T-cell (primary cell): ENCODE measurements around the gene CAMK2D. TPM values are rescaled to one million over a fixed set of nuclear protein-coding genes. Genes with fewer than 3 reads are reported as not detected.
"Not testable (repeated sequence)": the region's sequence is repeated elsewhere in the genome, so short reads cannot be mapped to it uniquely, and the experiment has no call there.

Experiments used
- ATAC-seq, 4 experiments: fragments of 200-7000 bp in 3 of 4; fragments of 150-1000 bp in 1 of 4; cut with Tn5 transposase; replicated peaks in 1 of 4; 1 replicate in 3 of 4; 2 replicates in 1 of 4; pipeline ENCODE4 v1.10.0; 2021; ENCODE audit warnings: moderate library complexity in 3 of 4, mild to moderate bottlenecking in 2 of 4, moderate number of reproducible peaks in 1 of 4
- CTCF ChIA-PET, 2 donors: fragments of 300-600 bp; sonication (Branson Sonifier 250); formaldehyde crosslinking; loops; one replicate each; lab custom pipeline; 2022; ENCODE audit warnings: antibody characterized with exemption in 2 of 2; lab: Charles Lee
- POLR2A ChIA-PET, 2 donors: fragments of 300-600 bp; sonication (Branson Sonifier 250); formaldehyde crosslinking; loops; one replicate each; lab custom pipeline; 2022; ENCODE audit warnings: antibody characterized with exemption in 2 of 2; lab: Charles Lee
- DNase-seq, 35 experiments: peaks; one replicate each; pipeline versions ENCODE4 v3.0.0 to v3.0.0-alpha.2; 2013 to 2023
- H3K27ac ChIP-seq: one replicate; pipeline ENCODE4 v1.5.1; 2013; ENCODE audit warnings: low read length
- H3K27me3 ChIP-seq, 2 experiments: replicated peaks in 1 of 2; 1 replicate in 1 of 2; 2 replicates in 1 of 2; pipeline versions ENCODE4 v1.6.1 to v1.7.0; 2013; ENCODE audit warnings: low read length in 1 of 2, mixed read lengths in 1 of 2; ENCODE audit not compliant: control insufficient read depth in 2 of 2, insufficient read depth in 2 of 2; ENCODE audit errors: extremely low read depth in 1 of 2
- H3K36me3 ChIP-seq, 2 donors: 1 replicate in 1 of 2; 2 replicates in 1 of 2; pipeline versions ENCODE4 v1.6.1 to v1.7.0; 2013; ENCODE audit warnings: low read length in 1 of 2; ENCODE audit not compliant: control insufficient read depth in 2 of 2, insufficient read depth in 1 of 2; ENCODE audit errors: extremely low read depth in 1 of 2
- H3K4me1 ChIP-seq, 2 experiments: 1 replicate in 1 of 2; 2 replicates in 1 of 2; pipeline versions ENCODE4 v1.6.1 to v1.7.0; 2013; ENCODE audit warnings: low read length in 2 of 2, mixed read lengths in 1 of 2; ENCODE audit not compliant: insufficient read depth in 2 of 2, control insufficient read depth in 1 of 2; ENCODE audit errors: extremely low read depth in 1 of 2
- H3K4me3 ChIP-seq, 2 donors: 1 replicate in 1 of 2; 2 replicates in 1 of 2; pipeline versions ENCODE4 v1.5.1 to v1.7.0; 2013; ENCODE audit warnings: mild to moderate bottlenecking in 2 of 2, low read length in 1 of 2, moderate library complexity in 1 of 2; ENCODE audit not compliant: control insufficient read depth in 1 of 2; ENCODE audit errors: extremely low read depth in 1 of 2
- H3K9me3 ChIP-seq: 2 replicates; pipeline ENCODE4 v1.7.0; 2013
- H3K27ac Mint-ChIP-seq, 2 donors: one replicate each; pipeline ENCODE4 v1.8.0; 2020 to 2021; ENCODE audit warnings: mild to moderate bottlenecking in 2 of 2, mixed read lengths in 2 of 2
- H3K27me3 Mint-ChIP-seq, 2 donors: one replicate each; pipeline ENCODE4 v1.8.0; 2021 to 2022; ENCODE audit warnings: mixed read lengths in 2 of 2
- H3K36me3 Mint-ChIP-seq: one replicate; pipeline ENCODE4 v1.8.0; 2021; ENCODE audit warnings: mixed read lengths
- H3K4me1 Mint-ChIP-seq, 3 donors: one replicate each; pipeline ENCODE4 v1.8.0; 2020 to 2022; ENCODE audit warnings: mixed read lengths in 3 of 3, mild to moderate bottlenecking in 1 of 3
- H3K4me3 Mint-ChIP-seq, 3 donors: one replicate each; pipeline ENCODE4 v1.8.0; 2020 to 2022; ENCODE audit warnings: mild to moderate bottlenecking in 3 of 3, mixed read lengths in 3 of 3, moderate library complexity in 3 of 3
- H3K9me3 Mint-ChIP-seq, 3 donors: one replicate each; pipeline ENCODE4 v1.8.0; 2020 to 2022; ENCODE audit warnings: mixed read lengths in 3 of 3
- WGBS: methylation state at CpG from one replicate; pipeline ENCODE4 v1.1.5; 2013; ENCODE audit warnings: missing lambda C conversion rate; ENCODE audit not compliant: insufficient coverage; 5-methylcytosine and 5-hydroxymethylcytosine counted together
- total RNA-seq, 35 experiments: library from RNA in 6 of 35; stranded (reverse) in 6 of 35; fragments of 120-200 nt in 1 of 35; gene quantifications; one replicate each; pipeline versions ENCODE4 v1.2.1 to v1.2.4 and lab custom pipeline; 2013 to 2026

Gene CAMK2D
- total RNA-seq, 5 donors from 2014 or later (not counting 1 experiment from before 2014, with no cell fraction given), result 30.9 to 36.2 (median 35.4) TPM

- no peak overlapping the region for H3K4me3 Mint-ChIP-seq
- ATAC-seq, result no peak
- no peaks in the 10 kb centered on the region for H3K9me3 Mint-ChIP-seq
- H3K27ac ChIP-seq, result no peak overlapping the region
- H3K27ac Mint-ChIP-seq, result no peak overlapping the region
- no peaks in the 10 kb centered on the region for H3K27me3 ChIP-seq
- no CpG with 5 or more reads among the region's 2 CpGs for WGBS
- POLR2A ChIA-PET, result interaction anchor here in 1 of 2 donors (0.6 kb wide), 1 partner anchor 80 kb away, joined by 4 read pairs; no protein-coding TSS in a partner anchor
- H3K9me3 ChIP-seq, result no peaks in the 10 kb centered on the region
- CTCF ChIA-PET, result no interaction called here
- H3K36me3 ChIP-seq, result no peaks in the 10 kb centered on the region
- no peaks in the 10 kb centered on the region for H3K27me3 Mint-ChIP-seq
- peaks cover 0 to 3% of the 10 kb centered on the region in 2 experiments for H3K4me1 ChIP-seq
- no peaks in the 10 kb centered on the region for H3K36me3 Mint-ChIP-seq
- H3K4me1 Mint-ChIP-seq, result peaks cover 9 to 17% (median 13%) of the 10 kb centered on the region in 3 donors
- no peak for DNase-seq
- H3K4me3 ChIP-seq, result no peak overlapping the region
Observed at GRCh38 chr4:113769744-113770143, 8.2 kb upstream of the CAMK2D start.

DNA sequence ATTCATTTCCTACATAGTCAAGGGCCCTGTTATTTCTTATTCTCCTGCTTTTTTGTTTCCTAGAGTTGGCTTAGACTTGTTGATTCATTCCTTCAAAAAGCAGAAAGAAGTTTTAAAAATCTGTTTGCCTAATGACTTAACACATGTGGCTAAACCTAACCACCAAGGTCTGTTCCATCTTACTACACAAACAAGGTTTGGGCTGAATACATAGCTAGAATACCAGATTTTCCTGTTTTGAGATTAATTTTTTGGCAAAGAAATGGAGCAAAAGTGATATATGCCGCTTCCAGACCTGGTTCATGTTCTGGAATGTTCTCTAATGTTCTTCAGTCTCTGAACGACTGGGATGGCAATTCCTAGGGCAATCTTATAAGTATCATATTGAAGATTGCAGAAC is 7.4 kb upstream of the CAMK2D start:
- no peaks in the 10 kb centered on the region for H3K9me3 Mint-ChIP-seq
- WGBS, result no CpG with 5 or more reads among the region's 2 CpGs
- no peaks in the 10 kb centered on the region for H3K36me3 ChIP-seq
- no peak overlapping the region for H3K4me3 Mint-ChIP-seq
- ATAC-seq (no peak), DNase-seq (no peak)
- POLR2A ChIA-PET, result no interaction called here
- no peaks in the 10 kb centered on the region for H3K36me3 Mint-ChIP-seq
- H3K27me3 ChIP-seq, result no peaks in the 10 kb centered on the region
- peaks cover 9 to 13% (median 12%) of the 10 kb centered on the region in 3 donors for H3K4me1 Mint-ChIP-seq
- CTCF ChIA-PET, result no interaction called here
- no peak overlapping the region for H3K4me3 ChIP-seq
- H3K27me3 Mint-ChIP-seq, result no peaks in the 10 kb centered on the region
- H3K27ac Mint-ChIP-seq, result no peak overlapping the region
- no peaks in the 10 kb centered on the region for H3K9me3 ChIP-seq
- H3K27ac ChIP-seq, result no peak overlapping the region
- H3K4me1 ChIP-seq, result peaks cover 0 to 3% of the 10 kb centered on the region in 2 experiments

- no peak for ATAC-seq
- peaks cover 8 to 12% (median 9%) of the 10 kb centered on the region in 3 donors for H3K4me1 Mint-ChIP-seq
Observed at GRCh38 chr4:113766882-113767281, 5.3 kb upstream of the CAMK2D start.

GRCh38 chr4:113764720-113765264 is 3.3 kb upstream of the CAMK2D start:
- no peak overlapping the region for H3K4me3 ChIP-seq
- Mint-ChIP-seq H3K27ac (no peak overlapping the region), H3K27me3 (no peaks in the 10 kb centered on the region), H3K9me3 (no peaks in the 10 kb centered on the region), H3K4me3 (no peak overlapping the region), H3K36me3 (no peaks in the 10 kb centered on the region), H3K4me1 (peaks cover 9 to 19% (median 16%) of the 10 kb centered on the region in 3 donors)
- H3K9me3 ChIP-seq, result no peaks in the 10 kb centered on the region
- H3K36me3 ChIP-seq, result no peaks in the 10 kb centered on the region
- no CpG with 5 or more reads among the region's 1 CpG for WGBS
- ATAC-seq (no peak), DNase-seq (no peak)
- H3K4me1 ChIP-seq, result peaks cover 0 to 10% of the 10 kb centered on the region in 2 experiments
- ChIA-PET POLR2A (interaction anchor here in 1 of 2 donors (0.6 kb wide), 1 partner anchor 17 kb away, joined by 3 read pairs; no protein-coding TSS in a partner anchor), CTCF (interaction anchor here in 1 of 2 donors (0.7 kb wide), 1 partner anchor 127 kb away, joined by 3 read pairs; no protein-coding TSS in a partner anchor)
- H3K27me3 ChIP-seq, result no peaks in the 10 kb centered on the region
- H3K27ac ChIP-seq, result no peak overlapping the region

More at GRCh38 chr4:113766882-113767281, 5.3 kb upstream of the CAMK2D start:
- WGBS, result 100% methylated on average over 2 of the region's 2 CpGs
- Histone ChIP-seq H3K36me3 (no peaks in the 10 kb centered on the region), H3K27ac (no peak overlapping the region), H3K27me3 (no peaks in the 10 kb centered on the region), H3K4me1 (peaks cover 0 to 5% of the 10 kb centered on the region in 2 experiments), H3K4me3 (no peak overlapping the region), H3K9me3 (no peaks in the 10 kb centered on the region)
- no peaks in the 10 kb centered on the region for H3K27me3 Mint-ChIP-seq
- H3K4me3 Mint-ChIP-seq, result no peak overlapping the region
- H3K9me3 Mint-ChIP-seq, result no peaks in the 10 kb centered on the region
- ChIA-PET POLR2A (interaction anchor here in 1 of 2 donors (1.3 kb wide), 1 partner anchor 219 kb away, joined by 3 read pairs; no protein-coding TSS in a partner anchor), CTCF (no interaction called here)
- DNase-seq, result no peak
- H3K27ac Mint-ChIP-seq, result no peak overlapping the region
- H3K36me3 Mint-ChIP-seq, result no peaks in the 10 kb centered on the region

DNA sequence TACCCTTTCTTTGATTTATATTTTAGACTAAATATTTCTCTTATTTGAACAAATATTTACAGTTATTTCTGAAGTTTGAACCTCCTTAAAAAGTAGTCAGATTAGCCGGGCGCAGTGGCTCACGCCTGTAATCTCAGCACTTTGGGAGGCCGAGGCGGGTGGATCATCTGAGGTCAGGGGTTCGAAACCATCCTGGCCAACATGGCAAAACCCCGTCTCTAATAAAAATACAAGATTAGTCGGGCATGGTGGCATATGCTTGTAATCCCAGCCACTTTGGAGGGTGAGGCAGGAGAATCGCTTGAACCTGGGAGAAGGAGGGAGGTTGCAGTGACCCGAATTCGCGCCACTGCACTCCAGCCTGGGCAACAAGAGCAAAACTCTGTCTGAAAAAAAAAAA is 2.4 kb upstream of the CAMK2D start:
- not testable (repeated sequence) for H3K9me3 ChIP-seq, H3K27me3 Mint-ChIP-seq, ATAC-seq, H3K36me3 ChIP-seq, H3K36me3 Mint-ChIP-seq, DNase-seq, H3K9me3 Mint-ChIP-seq, H3K4me3 ChIP-seq, H3K27me3 ChIP-seq, H3K4me3 Mint-ChIP-seq
- Histone ChIP-seq H3K27ac (peak overlapping the region; percentile 96), H3K4me1 (peaks cover 0 to 17% of the 10 kb centered on the region in 2 experiments)
- Mint-ChIP-seq H3K27ac (peak overlapping the region in 1 of 2 donors; percentile 20), H3K4me1 (peaks cover 15 to 23% (median 21%) of the 10 kb centered on the region in 3 donors)
- WGBS, result 97% methylated on average over 6 of the region's 12 CpGs
- ChIA-PET CTCF (interaction anchor here in 1 of 2 donors (0.5 kb wide), 1 partner anchor 323 kb away, joined by 7 read pairs; no protein-coding TSS in a partner anchor), POLR2A (interaction anchor here in 1 of 2 donors (0.6 kb wide), 1 partner anchor 16 kb away, joined by 3 read pairs; no protein-coding TSS in a partner anchor)

GRCh38 chr4:113763029-113763285 is 1.4 kb upstream of the CAMK2D start:
- peak overlapping the region; percentile 88 to 98 (median 93) for H3K4me3 Mint-ChIP-seq
- DNase-seq, result no peak
- Histone ChIP-seq H3K9me3 (no peaks in the 10 kb centered on the region), H3K36me3 (no peaks in the 10 kb centered on the region), H3K4me1 (peaks cover 0 to 24% of the 10 kb centered on the region in 2 experiments), H3K27me3 (no peaks in the 10 kb centered on the region), H3K27ac (peak overlapping the region; percentile 96), H3K4me3 (peak overlapping the region; percentile 74 to 98)
- 6% methylated on average over 4 of the region's 6 CpGs for WGBS
- H3K4me1 Mint-ChIP-seq, result peaks cover 24 to 33% (median 31%) of the 10 kb centered on the region in 3 donors
- ATAC-seq, result no peak
- CTCF ChIA-PET, result interaction anchor here in 1 of 2 donors (0.6 to 1.2 kb wide), 2 partner anchors 215 to 309 kb away, joined by 3 to 4 read pairs; no protein-coding TSS in a partner anchor
- no peaks in the 10 kb centered on the region for H3K36me3 Mint-ChIP-seq
- no peaks in the 10 kb centered on the region for H3K9me3 Mint-ChIP-seq
- no peaks in the 10 kb centered on the region for H3K27me3 Mint-ChIP-seq
- POLR2A ChIA-PET, result no interaction called here
- H3K27ac Mint-ChIP-seq, result peak overlapping the region; percentile 99
